ENCODE data around the gene DOCK9.

Gene DOCK9

DNA sequence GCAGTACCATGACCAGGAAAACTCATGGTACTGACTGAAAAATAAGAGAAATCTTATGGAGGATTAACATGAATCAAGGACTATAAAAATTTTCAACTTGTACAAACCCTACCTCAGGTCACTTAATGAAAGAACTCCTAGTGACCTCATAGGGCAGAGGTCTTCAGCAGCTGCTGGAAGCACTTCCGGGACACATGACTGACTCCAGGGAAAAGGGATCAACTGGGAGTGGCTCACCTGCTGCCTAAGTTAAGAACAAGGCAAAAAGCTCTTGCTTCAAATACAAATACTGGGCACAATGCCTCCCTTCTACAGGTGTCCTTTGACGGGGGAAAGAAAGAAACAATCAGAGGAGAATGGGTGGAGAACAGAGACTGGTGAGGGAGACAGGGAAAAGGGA is 18.6 kb downstream of the DOCK9 start:
- Histone ChIP-seq H3F3A (ENCODE audit: insufficient read depth, low read length) (no peaks in the 10 kb centered on the region), H4K20me1 (ENCODE audit: insufficient read depth, low read length) (no peaks in the 10 kb centered on the region), H3K9me3 (ENCODE audit: low read length) (no peaks in the 10 kb centered on the region), H3K4me3 (ENCODE audit: low read depth, low read length, poor library complexity, severe bottlenecking) (no peak overlapping the region), H3K9ac (ENCODE audit: low read length) (no peak overlapping the region), H3K9me2 (ENCODE audit: low read depth, low read length) (no peaks in the 10 kb centered on the region), H3K79me2 (ENCODE audit: insufficient read depth, low read length) (no peaks in the 10 kb centered on the region), H3K36me3 (ENCODE audit: insufficient read depth, low read length) (no peaks in the 10 kb centered on the region), H3K27ac (ENCODE audit: low read depth, low read length, poor library complexity, severe bottlenecking) (no peak overlapping the region), H3K4me2 (ENCODE audit: low read length) (no peak overlapping the region), H3K27me3 (ENCODE audit: insufficient read depth, low read length) (no peaks in the 10 kb centered on the region), H2AFZ (ENCODE audit: low read length) (no peak overlapping the region), H3K4me1 (ENCODE audit: insufficient read depth, low read length, severe bottlenecking) (no peaks in the 10 kb centered on the region)
- no peak for TF ChIP-seq EZH2 (IDR thresholded peaks at IDR 0.05; ENCODE audit: borderline replicate concordance, low read length)
- TF ChIP-seq, protein P1, sequence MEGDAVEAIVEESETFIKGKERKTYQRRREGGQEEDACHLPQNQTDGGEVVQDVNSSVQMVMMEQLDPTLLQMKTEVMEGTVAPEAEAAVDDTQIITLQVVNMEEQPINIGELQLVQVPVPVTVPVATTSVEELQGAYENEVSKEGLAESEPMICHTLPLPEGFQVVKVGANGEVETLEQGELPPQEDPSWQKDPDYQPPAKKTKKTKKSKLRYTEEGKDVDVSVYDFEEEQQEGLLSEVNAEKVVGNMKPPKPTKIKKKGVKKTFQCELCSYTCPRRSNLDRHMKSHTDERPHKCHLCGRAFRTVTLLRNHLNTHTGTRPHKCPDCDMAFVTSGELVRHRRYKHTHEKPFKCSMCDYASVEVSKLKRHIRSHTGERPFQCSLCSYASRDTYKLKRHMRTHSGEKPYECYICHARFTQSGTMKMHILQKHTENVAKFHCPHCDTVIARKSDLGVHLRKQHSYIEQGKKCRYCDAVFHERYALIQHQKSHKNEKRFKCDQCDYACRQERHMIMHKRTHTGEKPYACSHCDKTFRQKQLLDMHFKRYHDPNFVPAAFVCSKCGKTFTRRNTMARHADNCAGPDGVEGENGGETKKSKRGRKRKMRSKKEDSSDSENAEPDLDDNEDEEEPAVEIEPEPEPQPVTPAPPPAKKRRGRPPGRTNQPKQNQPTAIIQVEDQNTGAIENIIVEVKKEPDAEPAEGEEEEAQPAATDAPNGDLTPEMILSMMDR (IDR thresholded peaks at IDR 0.05; ENCODE audit: low read length), result no peak

DNA sequence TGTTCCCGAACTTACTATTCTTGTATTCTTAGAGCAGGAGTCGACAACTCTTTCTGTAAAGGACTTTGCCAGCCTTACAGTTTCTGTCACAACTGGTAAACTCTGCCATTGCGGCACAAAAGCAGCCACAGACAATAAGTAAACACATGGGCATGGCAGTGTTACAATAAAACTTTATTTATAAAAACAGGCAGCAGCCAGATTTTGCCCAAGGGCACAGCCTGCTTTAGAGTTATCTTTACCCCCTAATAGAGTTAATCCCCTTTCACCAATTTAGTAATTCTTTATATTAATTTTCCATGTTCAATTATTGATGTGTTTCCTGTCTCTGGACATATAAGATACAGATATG is 19.4 kb downstream of the DOCK9 start:
- no peak overlapping the region for H3K9ac ChIP-seq (ENCODE audit: low read length)
- no peaks in the 10 kb centered on the region for H3K27me3 ChIP-seq (ENCODE audit: insufficient read depth, low read length)
- H3K9me3 ChIP-seq (ENCODE audit: low read length), result no peaks in the 10 kb centered on the region
- no peaks in the 10 kb centered on the region for H3K79me2 ChIP-seq (ENCODE audit: insufficient read depth, low read length)
- H2AFZ ChIP-seq (ENCODE audit: low read length), result no peak overlapping the region
- no peaks in the 10 kb centered on the region for H3K36me3 ChIP-seq (ENCODE audit: insufficient read depth, low read length)
- TF ChIP-seq, protein P1 (IDR thresholded peaks at IDR 0.05; ENCODE audit: low read length), result no peak
- TF ChIP-seq EZH2 (IDR thresholded peaks at IDR 0.05; ENCODE audit: borderline replicate concordance, low read length), result no peak
- H3K4me2 ChIP-seq (ENCODE audit: low read length), result no peak overlapping the region
- no peaks in the 10 kb centered on the region for H3K4me1 ChIP-seq (ENCODE audit: insufficient read depth, low read length, severe bottlenecking)
- no peaks in the 10 kb centered on the region for H3F3A ChIP-seq (ENCODE audit: insufficient read depth, low read length)
- no peaks in the 10 kb centered on the region for H3K9me2 ChIP-seq (ENCODE audit: low read depth, low read length)
- H3K27ac ChIP-seq (ENCODE audit: low read depth, low read length, poor library complexity, severe bottlenecking), result no peak overlapping the region
- no peak overlapping the region for H3K4me3 ChIP-seq (ENCODE audit: low read depth, low read length, poor library complexity, severe bottlenecking)
- H4K20me1 ChIP-seq (ENCODE audit: insufficient read depth, low read length), result no peaks in the 10 kb centered on the region

DNA sequence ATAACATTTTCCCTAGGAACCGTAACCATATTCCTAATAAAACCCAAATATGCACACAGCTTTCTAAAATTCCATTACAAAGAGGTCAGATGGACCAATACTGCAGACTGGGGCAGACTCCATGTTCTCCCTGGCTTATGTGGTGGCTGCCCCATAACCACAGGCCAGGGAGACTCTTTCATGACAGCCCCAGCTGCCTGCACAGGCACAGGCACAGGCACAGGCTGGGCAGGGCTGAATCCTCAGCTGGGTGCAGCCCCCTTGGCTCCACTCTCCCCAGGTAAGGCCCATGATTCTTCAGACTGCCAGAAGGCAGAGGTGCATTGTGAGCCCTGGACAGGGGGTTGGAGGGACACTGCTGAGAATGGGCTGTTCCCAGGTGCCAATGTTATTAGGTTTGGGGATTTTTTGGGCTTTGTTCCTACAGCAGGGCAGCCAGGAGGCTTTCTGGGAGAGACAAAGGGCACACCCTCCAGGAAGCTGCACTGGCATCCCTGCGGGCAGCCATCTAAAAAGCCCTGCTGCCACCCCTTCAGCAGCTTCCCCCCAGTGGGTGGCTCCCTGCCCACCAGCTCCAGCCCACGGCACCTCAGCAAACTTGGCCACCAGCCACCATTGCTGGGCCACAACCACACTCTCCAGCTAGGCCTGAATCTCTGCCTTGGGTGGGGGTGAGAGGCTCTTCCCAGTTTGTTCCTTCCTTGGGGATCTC is 20.0 kb downstream of the DOCK9 start:
- TF ChIP-seq, protein P1 (IDR thresholded peaks at IDR 0.05; ENCODE audit: low read length), result no peak
- no peak for TF ChIP-seq EZH2 (IDR thresholded peaks at IDR 0.05; ENCODE audit: borderline replicate concordance, low read length)
- no peaks in the 10 kb centered on the region for H3F3A ChIP-seq (ENCODE audit: insufficient read depth, low read length)

More for the DNA sequence above, 20.0 kb downstream of the DOCK9 start:
- Histone ChIP-seq H2AFZ (ENCODE audit: low read length) (no peak overlapping the region), H4K20me1 (ENCODE audit: insufficient read depth, low read length) (no peaks in the 10 kb centered on the region), H3K4me1 (ENCODE audit: insufficient read depth, low read length, severe bottlenecking) (no peaks in the 10 kb centered on the region), H3K9me3 (ENCODE audit: low read length) (no peaks in the 10 kb centered on the region), H3K9ac (ENCODE audit: low read length) (no peak overlapping the region), H3K4me3 (ENCODE audit: low read depth, low read length, poor library complexity, severe bottlenecking) (no peak overlapping the region), H3K27ac (ENCODE audit: low read depth, low read length, poor library complexity, severe bottlenecking) (no peak overlapping the region), H3K27me3 (ENCODE audit: insufficient read depth, low read length) (no peaks in the 10 kb centered on the region), H3K79me2 (ENCODE audit: insufficient read depth, low read length) (no peaks in the 10 kb centered on the region), H3K36me3 (ENCODE audit: insufficient read depth, low read length) (no peaks in the 10 kb centered on the region), H3K4me2 (ENCODE audit: low read length) (no peak overlapping the region), H3K9me2 (ENCODE audit: low read depth, low read length) (no peaks in the 10 kb centered on the region)
